Liver (tissue), 9 donors: Measurements from ENCODE around the gene STAM2. TPM values are rescaled to one million over a fixed set of nuclear protein-coding genes. Genes with fewer than 3 reads are reported as not detected.
"Not testable (repeated sequence)": the region's sequence is repeated elsewhere in the genome, so short reads cannot be mapped to it uniquely, and the experiment has no call there.

Experiments used
- DNase-seq: peaks from one replicate; pipeline ENCODE4 v3.0.0-alpha.2; 2017; ENCODE audit warnings: low spot score
- H3K27ac ChIP-seq, 2 donors: one replicate each; pipeline ENCODE4 v1.7.0; 2013; ENCODE audit warnings: inconsistent platforms in 2 of 2, low read length in 2 of 2, control low read depth in 1 of 2, low read depth in 1 of 2, mild to moderate bottlenecking in 1 of 2
- H3K27me3 ChIP-seq, 4 donors: one replicate each; pipeline versions ENCODE4 v1.6.1 to v1.7.0; 2013; ENCODE audit warnings: low read length in 3 of 4, inconsistent platforms in 1 of 4, mild to moderate bottlenecking in 1 of 4, moderate library complexity in 1 of 4; ENCODE audit not compliant: control insufficient read depth in 4 of 4, insufficient read depth in 4 of 4
- H3K36me3 ChIP-seq, 4 donors: one replicate each; pipeline versions ENCODE4 v1.6.1 to v1.7.0; 2013; ENCODE audit warnings: low read length in 3 of 4, mild to moderate bottlenecking in 3 of 4, low read depth in 1 of 4, moderate library complexity in 1 of 4; ENCODE audit not compliant: control insufficient read depth in 4 of 4, insufficient read depth in 3 of 4
- H3K4me1 ChIP-seq, 4 donors: one replicate each; pipeline versions ENCODE4 v1.6.1 to v1.7.0; 2013; ENCODE audit warnings: low read length in 3 of 4, mild to moderate bottlenecking in 3 of 4, moderate library complexity in 1 of 4; ENCODE audit not compliant: control insufficient read depth in 4 of 4, insufficient read depth in 4 of 4
- H3K4me3 ChIP-seq, 3 donors: one replicate each; pipeline versions ENCODE4 v1.6.1 to v1.7.0; 2013; ENCODE audit warnings: low read length in 3 of 3, control low read depth in 1 of 3, low read depth in 1 of 3, mild to moderate bottlenecking in 1 of 3
- H3K9ac ChIP-seq, 2 donors: one replicate each; pipeline ENCODE4 v1.7.0; 2013; ENCODE audit warnings: low read length in 2 of 2, mild to moderate bottlenecking in 2 of 2, moderate library complexity in 2 of 2, control low read depth in 1 of 2, low read depth in 1 of 2
- H3K9me3 ChIP-seq, 4 donors: one replicate each; pipeline versions ENCODE4 v1.6.1 to v1.7.0; 2013; ENCODE audit warnings: low read length in 3 of 4; ENCODE audit not compliant: control insufficient read depth in 4 of 4
- EGR1 ChIP-seq, 2 donors: IDR thresholded peaks; 2 replicates each; pipeline ENCODE4 v1.6.1; 2016 to 2018; ENCODE audit warnings: antibody characterized with exemption in 2 of 2, low read depth in 2 of 2
- FOXA1 ChIP-seq: IDR thresholded peaks from 2 replicates; pipeline ENCODE4 v1.6.1; 2016; ENCODE audit warnings: antibody characterized with exemption
- GABPA ChIP-seq, 2 donors: IDR thresholded peaks in 1 of 2; conservative IDR thresholded peaks in 1 of 2; 2 replicates each; pipeline ENCODE4 v1.6.1; 2016; ENCODE audit warnings: antibody characterized with exemption in 2 of 2, mild to moderate bottlenecking in 1 of 2, moderate library complexity in 1 of 2
- HNF4A ChIP-seq, 2 donors: conservative IDR thresholded peaks; 2 replicates each; pipeline ENCODE4 v1.6.1; 2016; ENCODE audit warnings: antibody characterized with exemption in 2 of 2, mild to moderate bottlenecking in 2 of 2
- HNF4G ChIP-seq: IDR thresholded peaks from 2 replicates; pipeline ENCODE4 v1.6.1; 2016; ENCODE audit warnings: antibody characterized with exemption
- JUND ChIP-seq, 2 donors: IDR thresholded peaks; 2 replicates each; pipeline ENCODE4 v1.6.1; 2016; ENCODE audit warnings: antibody characterized with exemption in 2 of 2
- NR2F2 ChIP-seq: IDR thresholded peaks from 2 replicates; pipeline ENCODE4 v1.6.1; 2016; ENCODE audit warnings: antibody characterized with exemption
- RAD21 ChIP-seq, 2 donors: IDR thresholded peaks; 2 replicates each; pipeline ENCODE4 v1.6.1; 2016; ENCODE audit warnings: antibody characterized with exemption in 2 of 2, mild to moderate bottlenecking in 2 of 2
- RXRA ChIP-seq, 2 donors: IDR thresholded peaks; 2 replicates each; pipeline ENCODE4 v1.6.1; 2017 to 2018; ENCODE audit warnings: antibody characterized with exemption in 2 of 2, mild to moderate bottlenecking in 1 of 2
- SP1 ChIP-seq: IDR thresholded peaks from 2 replicates; pipeline ENCODE4 v1.6.1; 2018; ENCODE audit warnings: antibody characterized with exemption, mild to moderate bottlenecking
- TAF1 ChIP-seq: conservative IDR thresholded peaks from 2 replicates; pipeline ENCODE4 v1.6.1; 2016; ENCODE audit warnings: antibody characterized with exemption, mild to moderate bottlenecking
- YY1 ChIP-seq: IDR thresholded peaks from 2 replicates; pipeline ENCODE4 v1.6.1; 2016; ENCODE audit warnings: antibody characterized with exemption, mild to moderate bottlenecking
- ZBTB33 ChIP-seq: IDR thresholded peaks from 2 replicates; pipeline ENCODE4 v1.6.1; 2016; ENCODE audit warnings: antibody characterized with exemption
- WGBS: extraction: QIAGEN DNeasy Blood & Tissue Kit; methylation state at CpG from one replicate; pipeline ENCODE4 v1.1.7; 2013; 5-methylcytosine and 5-hydroxymethylcytosine counted together
- polyA plus RNA-seq, 2 donors: library from polyadenylated mRNA; stranded (reverse) in 1 of 2; unstranded in 1 of 2; fragments of 200-250 nt in 1 of 2; fragments of >200 nt in 1 of 2; fragmentation: Nextera tagmentation in 1 of 2; extraction: Ambion mirVana in 1 of 2; gene quantifications; one replicate each; pipeline versions ENCODE4 v1.2.1 to v1.2.3, GENCODE V29; 2013 to 2015
- total RNA-seq, 2 donors: library from RNA; depleted of rRNA; stranded (reverse); fragments of >200 nt; gene quantifications; one replicate each; pipeline ENCODE4 v1.2.3, GENCODE V29; 2014
- TF ChIP-seq, protein P1 (sequence below): IDR thresholded peaks from 2 replicates; pipeline ENCODE4 v1.6.1; 2016; ENCODE audit warnings: antibody characterized with exemption
- TF ChIP-seq, protein P2 (sequence below): IDR thresholded peaks from 2 replicates; pipeline ENCODE4 v1.6.1; 2016; ENCODE audit warnings: antibody characterized with exemption
- TF ChIP-seq, protein P3 (sequence below): IDR thresholded peaks from 2 replicates; pipeline ENCODE4 v1.6.1; 2016; ENCODE audit warnings: antibody characterized with exemption, mild to moderate bottlenecking
- TF ChIP-seq, protein P4 (sequence below): fragments of 150-350 bp; IDR thresholded peaks from 2 replicates; pipeline ENCODE4 v1.5.1; 2017; ENCODE audit warnings: improper control_type of control experiment, low read depth, low read length; ENCODE audit not compliant: missing input control
- donor health status: healthy.
- donor health status: healthy.
- donor health status: healthy.
- donor health status: healthy.
- donor health status: healthy.

STAM2 gene
- total and polyA plus RNA-seq, 4 donors, result 4.0 to 18.0 (median 7.2) TPM

DNA sequence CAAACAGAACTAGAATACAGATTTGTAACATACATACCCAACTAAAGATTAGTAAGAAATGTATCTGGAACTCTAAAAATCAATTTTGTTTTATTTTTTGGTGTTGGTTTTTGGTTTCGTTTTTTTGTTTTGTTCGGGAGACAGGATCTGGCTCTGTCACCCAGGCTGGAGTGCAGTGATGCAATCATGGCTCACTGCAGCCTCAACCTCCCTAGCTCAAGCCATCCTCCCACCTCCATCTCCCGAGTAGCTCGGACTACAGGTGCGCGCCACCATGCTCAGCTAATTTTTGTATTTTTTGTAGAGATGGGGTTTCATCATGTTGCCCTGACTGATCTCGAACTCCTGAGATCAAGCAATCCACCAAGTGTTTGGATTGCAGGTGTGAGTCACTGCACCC lies 6.4 kb downstream of the STAM2 start:
- Histone ChIP-seq H3K4me1 (peaks cover 7 to 27% (median 24%) of the 10 kb centered on the region in 4 donors), H3K9ac (peak overlapping the region in 1 of 2 donors; percentile 22), H3K4me3 (peak overlapping the region in 1 of 3 donors; percentile 7), H3K27ac (peak overlapping the region; percentile 2 to 19)
- not testable (repeated sequence) for DNase-seq, H3K9me3 ChIP-seq, H3K27me3 ChIP-seq, H3K36me3 ChIP-seq
- 60% methylated on average over 7 of the region's 7 CpGs for WGBS
- TF ChIP-seq, protein P1, sequence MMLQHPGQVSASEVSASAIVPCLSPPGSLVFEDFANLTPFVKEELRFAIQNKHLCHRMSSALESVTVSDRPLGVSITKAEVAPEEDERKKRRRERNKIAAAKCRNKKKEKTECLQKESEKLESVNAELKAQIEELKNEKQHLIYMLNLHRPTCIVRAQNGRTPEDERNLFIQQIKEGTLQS, result peak; percentile 64

- not testable (repeated sequence) for H3K36me3 ChIP-seq, H3K9me3 ChIP-seq, H3K9ac ChIP-seq, H3K27me3 ChIP-seq, H3K4me3 ChIP-seq, H3K27ac ChIP-seq, DNase-seq
- WGBS, result 57% methylated on average over 1 of the region's 1 CpG
- peak in 1 of 2 donors; percentile 26 for TF ChIP-seq HNF4A (conservative IDR thresholded peaks at IDR 0.05)
- H3K4me1 ChIP-seq, result peaks cover 7 to 21% (median 18%) of the 10 kb centered on the region in 4 donors
Observed at GRCh38 chr2:152167470-152167869, 8.1 kb downstream of the STAM2 start.

DNA sequence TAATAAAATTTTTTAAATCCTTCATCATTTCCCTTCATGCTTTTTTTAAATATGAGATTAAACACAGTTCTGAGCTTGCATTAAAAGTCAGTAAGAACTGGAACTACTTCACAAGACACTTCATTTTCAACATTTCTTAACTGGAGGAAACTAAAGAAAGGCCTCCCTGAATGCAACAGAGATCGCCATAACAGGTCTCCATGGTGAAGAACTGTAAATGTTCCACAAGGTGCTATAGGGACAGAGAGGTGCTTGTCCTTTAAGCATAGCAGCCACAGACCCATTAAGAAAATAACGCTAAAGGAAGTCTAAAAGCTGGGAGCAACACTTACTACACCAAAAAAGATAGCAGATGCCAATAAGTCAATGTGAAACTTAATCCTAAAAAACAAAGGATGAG lies 8.5 kb downstream of the STAM2 start:
- H3K27me3 ChIP-seq, result no peaks in the 10 kb centered on the region

More for the DNA sequence above, 8.5 kb downstream of the STAM2 start:
- Histone ChIP-seq H3K36me3 (no peaks in the 10 kb centered on the region), H3K9me3 (no peaks in the 10 kb centered on the region), H3K9ac (peak overlapping the region in 1 of 2 donors; percentile 25), H3K27ac (no peak overlapping the region), H3K4me1 (peaks cover 7 to 21% (median 15%) of the 10 kb centered on the region in 4 donors), H3K4me3 (no peak overlapping the region)
- WGBS, result 73% methylated on average over 2 of the region's 2 CpGs
- TF ChIP-seq SP1, result no peak
- TF ChIP-seq JUND (IDR thresholded peaks at IDR 0.05), result no peak
- TF ChIP-seq, protein P2, sequence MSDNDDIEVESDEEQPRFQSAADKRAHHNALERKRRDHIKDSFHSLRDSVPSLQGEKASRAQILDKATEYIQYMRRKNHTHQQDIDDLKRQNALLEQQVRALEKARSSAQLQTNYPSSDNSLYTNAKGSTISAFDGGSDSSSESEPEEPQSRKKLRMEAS, result no peak
- TF ChIP-seq, protein P3, sequence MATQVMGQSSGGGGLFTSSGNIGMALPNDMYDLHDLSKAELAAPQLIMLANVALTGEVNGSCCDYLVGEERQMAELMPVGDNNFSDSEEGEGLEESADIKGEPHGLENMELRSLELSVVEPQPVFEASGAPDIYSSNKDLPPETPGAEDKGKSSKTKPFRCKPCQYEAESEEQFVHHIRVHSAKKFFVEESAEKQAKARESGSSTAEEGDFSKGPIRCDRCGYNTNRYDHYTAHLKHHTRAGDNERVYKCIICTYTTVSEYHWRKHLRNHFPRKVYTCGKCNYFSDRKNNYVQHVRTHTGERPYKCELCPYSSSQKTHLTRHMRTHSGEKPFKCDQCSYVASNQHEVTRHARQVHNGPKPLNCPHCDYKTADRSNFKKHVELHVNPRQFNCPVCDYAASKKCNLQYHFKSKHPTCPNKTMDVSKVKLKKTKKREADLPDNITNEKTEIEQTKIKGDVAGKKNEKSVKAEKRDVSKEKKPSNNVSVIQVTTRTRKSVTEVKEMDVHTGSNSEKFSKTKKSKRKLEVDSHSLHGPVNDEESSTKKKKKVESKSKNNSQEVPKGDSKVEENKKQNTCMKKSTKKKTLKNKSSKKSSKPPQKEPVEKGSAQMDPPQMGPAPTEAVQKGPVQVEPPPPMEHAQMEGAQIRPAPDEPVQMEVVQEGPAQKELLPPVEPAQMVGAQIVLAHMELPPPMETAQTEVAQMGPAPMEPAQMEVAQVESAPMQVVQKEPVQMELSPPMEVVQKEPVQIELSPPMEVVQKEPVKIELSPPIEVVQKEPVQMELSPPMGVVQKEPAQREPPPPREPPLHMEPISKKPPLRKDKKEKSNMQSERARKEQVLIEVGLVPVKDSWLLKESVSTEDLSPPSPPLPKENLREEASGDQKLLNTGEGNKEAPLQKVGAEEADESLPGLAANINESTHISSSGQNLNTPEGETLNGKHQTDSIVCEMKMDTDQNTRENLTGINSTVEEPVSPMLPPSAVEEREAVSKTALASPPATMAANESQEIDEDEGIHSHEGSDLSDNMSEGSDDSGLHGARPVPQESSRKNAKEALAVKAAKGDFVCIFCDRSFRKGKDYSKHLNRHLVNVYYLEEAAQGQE, result no peak
- no peak for TF ChIP-seq TAF1
- TF ChIP-seq, protein P1, result no peak
- no peak for TF ChIP-seq RAD21 (IDR thresholded peaks at IDR 0.05)
- TF ChIP-seq, protein P4, sequence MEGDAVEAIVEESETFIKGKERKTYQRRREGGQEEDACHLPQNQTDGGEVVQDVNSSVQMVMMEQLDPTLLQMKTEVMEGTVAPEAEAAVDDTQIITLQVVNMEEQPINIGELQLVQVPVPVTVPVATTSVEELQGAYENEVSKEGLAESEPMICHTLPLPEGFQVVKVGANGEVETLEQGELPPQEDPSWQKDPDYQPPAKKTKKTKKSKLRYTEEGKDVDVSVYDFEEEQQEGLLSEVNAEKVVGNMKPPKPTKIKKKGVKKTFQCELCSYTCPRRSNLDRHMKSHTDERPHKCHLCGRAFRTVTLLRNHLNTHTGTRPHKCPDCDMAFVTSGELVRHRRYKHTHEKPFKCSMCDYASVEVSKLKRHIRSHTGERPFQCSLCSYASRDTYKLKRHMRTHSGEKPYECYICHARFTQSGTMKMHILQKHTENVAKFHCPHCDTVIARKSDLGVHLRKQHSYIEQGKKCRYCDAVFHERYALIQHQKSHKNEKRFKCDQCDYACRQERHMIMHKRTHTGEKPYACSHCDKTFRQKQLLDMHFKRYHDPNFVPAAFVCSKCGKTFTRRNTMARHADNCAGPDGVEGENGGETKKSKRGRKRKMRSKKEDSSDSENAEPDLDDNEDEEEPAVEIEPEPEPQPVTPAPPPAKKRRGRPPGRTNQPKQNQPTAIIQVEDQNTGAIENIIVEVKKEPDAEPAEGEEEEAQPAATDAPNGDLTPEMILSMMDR, result no peak
- TF ChIP-seq FOXA1, result no peak
- TF ChIP-seq HNF4G, result no peak
- no peak for TF ChIP-seq GABPA (IDR thresholded peaks at IDR 0.05 in 1 of 2, conservative IDR thresholded peaks at IDR 0.05 in 1 of 2)
- TF ChIP-seq EGR1 (IDR thresholded peaks at IDR 0.05; ENCODE audit: low read depth in 2 of 2), result no peak
- TF ChIP-seq ZBTB33, result no peak
- no peak for TF ChIP-seq NR2F2
- TF ChIP-seq YY1, result no peak
- TF ChIP-seq RXRA (IDR thresholded peaks at IDR 0.05), result no peak
- no peak for DNase-seq
